Measurements from ENCODE around the gene UBL3. TPM values are rescaled to one million over a fixed set of nuclear protein-coding genes. Genes with fewer than 3 reads are reported as not detected.

Gene UBL3
- total and polyA plus RNA-seq, 2 of the 8 experiments (the other 6 are each of a cell fraction or from before 2014, with no cell fraction given) = 5.3 to 16.1 TPM

DNA sequence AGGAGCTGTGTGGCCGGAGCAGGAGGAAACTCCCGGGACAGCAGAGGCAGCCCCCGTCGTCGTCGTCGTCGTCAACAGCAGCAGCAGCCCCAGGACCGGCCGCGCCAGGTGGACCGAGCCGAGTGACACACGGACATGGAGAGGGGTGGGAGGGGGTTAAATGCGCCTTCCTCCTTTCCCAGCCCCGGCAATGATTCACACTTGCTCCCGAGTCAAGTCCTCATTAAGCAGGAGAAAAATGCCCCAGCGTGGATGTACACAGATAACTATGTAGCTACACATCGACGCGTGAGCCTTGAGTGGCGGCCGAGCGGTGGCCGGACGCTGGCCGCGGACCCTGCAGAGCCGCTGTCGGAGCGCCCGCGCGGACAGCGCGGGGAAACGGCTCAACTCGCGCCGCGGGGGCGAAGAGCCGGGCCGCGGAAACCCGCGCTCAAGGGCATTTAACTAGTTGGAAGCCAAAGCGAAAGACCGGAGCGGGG is 645 bp downstream of the UBL3 start:
- no peak overlapping the region for H2BK5ac ChIP-seq (ENCODE audit: low read depth, low read length)
- H3K4me1 ChIP-seq (replicated peaks in 1 of 4; ENCODE audit: control insufficient read depth in 3 of 4, insufficient read depth in 4 of 4, low read length in 3 of 4) = peaks cover 0 to 7% (median 4%) of the 10 kb centered on the region in 4 experiments; a peak in 4 of 7 replicates
- no peak overlapping the region for H2AK5ac ChIP-seq (ENCODE audit: low read depth, low read length)
- ChIA-PET POLR2A (ENCODE audit: partially characterized antibody) (interaction anchor here (0.6 to 1.5 kb wide), 7 partner anchors 9 to 186 kb away, joined by 3 to 6 read pairs (median 3); no protein-coding TSS in a partner anchor), CTCF (ENCODE audit: partially characterized antibody) (interaction anchor here (1.0 kb wide), 1 partner anchor 9 kb away, joined by 3 read pairs; no protein-coding TSS in a partner anchor)
- H3K36me3 ChIP-seq (ENCODE audit: control insufficient read depth in 2 of 4, insufficient read depth in 4 of 4, low read length in 3 of 4) = no peaks in the 10 kb centered on the region
- no peak overlapping the region; the same call in 1 of the 2 replicates for H3K18ac ChIP-seq (ENCODE audit: extremely low read depth, low read length)
- no peak overlapping the region for H2BK120ac ChIP-seq (replicated peaks; ENCODE audit: low read depth, low read length)
- no peaks in the 10 kb centered on the region for H3K27me3 ChIP-seq (replicated peaks in 1 of 4; ENCODE audit: control insufficient read depth in 3 of 4, extremely low read depth in 1 of 4, insufficient read depth in 3 of 4, low read length in 3 of 4)
- peak overlapping the region; percentile 25 for H4K91ac ChIP-seq (replicated peaks; ENCODE audit: insufficient read length, low read length)
- H3K4ac ChIP-seq (replicated peaks; ENCODE audit: insufficient read length, low read depth, low read length) = no peak overlapping the region
- H3K79me1 ChIP-seq (ENCODE audit: low read depth, low read length) = no peaks in the 10 kb centered on the region
- no peak overlapping the region for H2BK20ac ChIP-seq (ENCODE audit: low read length)
- H2AFZ ChIP-seq (ENCODE audit: low read length) = no peak overlapping the region
- H3K14ac ChIP-seq (ENCODE audit: insufficient read length) = no peak overlapping the region
- whole genome bisulfite sequencing, 2 experiments (ENCODE audit: extremely low coverage in 1 of 2, insufficient coverage in 1 of 2, insufficient read length in 1 of 2, insufficient replicate concordance in 2 of 2, low coverage in 1 of 2, low lambda C conversion rate in 2 of 2, missing lambda C conversion rate in 1 of 2) = 1% methylated on average over 48 of the region's 50 CpGs; no CpG with 5 or more reads in 1 of the 2 experiments
- no peak overlapping the region for H2BK15ac ChIP-seq (ENCODE audit: low read length)
- FAIRE-seq = no peak
- H2BK12ac ChIP-seq (ENCODE audit: low read depth, low read length) = no peak overlapping the region
- peak overlapping the region; percentile 5 to 65 (median 56) for H3K9ac ChIP-seq (replicated peaks in 1 of 4; ENCODE audit: extremely low read depth in 1 of 4, low read depth in 3 of 4, low read length in 3 of 4)
- no peak overlapping the region for H3K23ac ChIP-seq (ENCODE audit: insufficient read length)
- peaks cover 5 to 45% of the 10 kb centered on the region in 2 experiments; a peak in 3 of 4 replicates for H3K79me2 ChIP-seq (ENCODE audit: control insufficient read depth in 1 of 2, insufficient read depth in 2 of 2, low read length in 2 of 2)
- H4K20me1 ChIP-seq (replicated peaks in 1 of 2; ENCODE audit: control insufficient read depth in 1 of 2, insufficient read depth in 2 of 2, low read length in 2 of 2) = peaks cover 0 to 5% of the 10 kb centered on the region in 2 experiments
- H4K5ac ChIP-seq (ENCODE audit: insufficient read length, low read depth, low read length) = peak overlapping the region; percentile 49
- H3K23me2 ChIP-seq (ENCODE audit: low read depth, low read length) = peaks cover 4% of the 10 kb centered on the region
- peak overlapping the region; percentile 67 for H3K56ac ChIP-seq (replicated peaks; ENCODE audit: insufficient read length, low read depth, low read length)
- peak overlapping the region; percentile 88 to 90 for H3K4me2 ChIP-seq (ENCODE audit: insufficient read depth in 1 of 2, low read depth in 2 of 2, low read length in 2 of 2)
- no peaks in the 10 kb centered on the region for H3K9me3 ChIP-seq (ENCODE audit: insufficient read depth in 2 of 2, low read depth in 1 of 2, low read length in 1 of 2)
- H4K8ac ChIP-seq (ENCODE audit: extremely low read depth, insufficient read depth, low read length) = peak overlapping the region; percentile 63; the same call in 1 of the 2 replicates
- H3K27ac ChIP-seq (ENCODE audit: low read depth, low read length) = peak overlapping the region; percentile 77; the same call in 1 of the 2 replicates
- H3K4me3 ChIP-seq (ENCODE audit: extremely low read depth in 1 of 4, insufficient read depth in 2 of 4, low read depth in 3 of 4, low read length in 4 of 4) = peak overlapping the region; percentile 61 to 82 (median 80)
- peak in 1 of 2 experiments; percentile 56 for DNase-seq (ENCODE audit: low read depth in 1 of 2, low spot score in 2 of 2)
- TF ChIP-seq, protein P1, sequence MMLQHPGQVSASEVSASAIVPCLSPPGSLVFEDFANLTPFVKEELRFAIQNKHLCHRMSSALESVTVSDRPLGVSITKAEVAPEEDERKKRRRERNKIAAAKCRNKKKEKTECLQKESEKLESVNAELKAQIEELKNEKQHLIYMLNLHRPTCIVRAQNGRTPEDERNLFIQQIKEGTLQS (IDR thresholded peaks at IDR 0.05; ENCODE audit: insufficient read depth, low read depth, low read length) = no peak
- 0 out of 2 replicates have a peak, but pooled peaks have one; percentile 15 for TF ChIP-seq POLR2AphosphoS5 (IDR thresholded peaks at IDR 0.05; ENCODE audit: low read depth, low read length)
- no peak for TF ChIP-seq JUND (IDR thresholded peaks at IDR 0.05; ENCODE audit: low read length)
- no peak for TF ChIP-seq RAD21 (IDR thresholded peaks at IDR 0.05 in 1 of 2, conservative IDR thresholded peaks at IDR 0.05 in 1 of 2; ENCODE audit: low read depth in 2 of 2, low read length in 2 of 2)
- TF ChIP-seq CHD2 (IDR thresholded peaks at IDR 0.05; ENCODE audit: low read length) = no peak
- TF ChIP-seq RFX5 (IDR thresholded peaks at IDR 0.05; ENCODE audit: borderline replicate concordance, low read depth, low read length) = no peak
- TF ChIP-seq, protein P2, sequence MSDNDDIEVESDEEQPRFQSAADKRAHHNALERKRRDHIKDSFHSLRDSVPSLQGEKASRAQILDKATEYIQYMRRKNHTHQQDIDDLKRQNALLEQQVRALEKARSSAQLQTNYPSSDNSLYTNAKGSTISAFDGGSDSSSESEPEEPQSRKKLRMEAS (IDR thresholded peaks at IDR 0.05) = 0 out of 2 replicates have a peak, but pooled peaks have one; percentile 48
- no peak for TF ChIP-seq TBP (IDR thresholded peaks at IDR 0.05; ENCODE audit: low read depth, low read length)
- no peak for TF ChIP-seq SUZ12 (IDR thresholded peaks at IDR 0.05; ENCODE audit: low read length)
- no peak for TF ChIP-seq SIRT6 (IDR thresholded peaks at IDR 0.05; ENCODE audit: low read length)
- no peak for TF ChIP-seq PHF8 (conservative IDR thresholded peaks at IDR 0.05; ENCODE audit: low read depth, low read length)
- TF ChIP-seq KDM5A (IDR thresholded peaks at IDR 0.05; ENCODE audit: low read length) = no peak
